IMR-90 (cell line): ENCODE data around the gene PAEP. TPM values are rescaled to one million over a fixed set of nuclear protein-coding genes. Genes with fewer than 3 reads are reported as not detected.

ENCODE experiments used
- ATAC-seq: fragments of 200-7000 bp; cut with Tn5 transposase; 2 replicates; pipeline ENCODE4 v1.9.1; 2020; ENCODE audit warnings: low read depth, mild to moderate bottlenecking, moderate library complexity
- BruUV-seq: library from RNA; stranded (reverse); fragments of 400-500 nt; replicated peaks from 2 replicates; lab custom pipeline; 2021; lab: Mats Ljungman, UMichigan
- CTCF ChIA-PET: fragments of 300-600 bp; formaldehyde crosslinking; extraction: SDS; loops from one replicate; lab custom pipeline; 2021; ENCODE audit warnings: antibody characterized with exemption; lab: Yijun Ruan, JAX
- POLR2A ChIA-PET: fragments of 300-600 bp; sonication (Branson Sonifier 250); formaldehyde crosslinking; loops from one replicate; lab custom pipeline; 2022; ENCODE audit warnings: antibody characterized with exemption; ENCODE audit not compliant: unreplicated experiment; lab: Charles Lee
- DNase-seq: peaks from one replicate; pipeline ENCODE4 v3.0.0; 2013
- H2AFZ ChIP-seq: replicated peaks from 2 replicates; pipeline ENCODE3; 2013; ENCODE audit warnings: low read length, mild to moderate bottlenecking; ENCODE audit not compliant: poor library complexity
- H2AK5ac ChIP-seq: 2 replicates; pipeline ENCODE4 v1.6.1; 2013; ENCODE audit warnings: low read depth, low read length, inconsistent platforms
- H2AK9ac ChIP-seq: replicated peaks from 2 replicates; pipeline ENCODE3; 2013; ENCODE audit warnings: mild to moderate bottlenecking, low read depth, low read length, moderate library complexity; ENCODE audit not compliant: poor library complexity
- H2BK120ac ChIP-seq: 2 replicates; pipeline ENCODE4 v1.6.1; 2013; ENCODE audit warnings: low read depth, low read length, inconsistent platforms
- H2BK15ac ChIP-seq: 3 replicates; pipeline ENCODE4 v1.6.1; 2013; ENCODE audit warnings: low read depth, low read length, inconsistent platforms
- H2BK20ac ChIP-seq: 2 replicates; pipeline ENCODE4 v1.6.1; 2013; ENCODE audit warnings: low read depth, mild to moderate bottlenecking, inconsistent platforms, low read length, moderate library complexity
- H2BK5ac ChIP-seq: 2 replicates; pipeline ENCODE4 v1.6.1; 2013; ENCODE audit warnings: mild to moderate bottlenecking, low read depth, low read length, inconsistent platforms; ENCODE audit not compliant: poor library complexity, severe bottlenecking
- H3K14ac ChIP-seq: replicated peaks from 2 replicates; pipeline ENCODE4 v1.6.1; 2013; ENCODE audit warnings: low read depth, low read length, inconsistent platforms
- H3K18ac ChIP-seq: 2 replicates; pipeline ENCODE4 v1.6.1; 2013; ENCODE audit warnings: low read depth, low read length, control low read depth
- H3K23ac ChIP-seq: 2 replicates; pipeline ENCODE4 v1.6.1; 2013; ENCODE audit warnings: low read depth, low read length, inconsistent platforms
- H3K27ac ChIP-seq: 2 replicates; pipeline ENCODE4 v1.5.1; 2013; ENCODE audit warnings: mild to moderate bottlenecking, control low read depth, low read length; ENCODE audit not compliant: insufficient read depth
- H3K27me3 ChIP-seq: 2 replicates; pipeline ENCODE4 v1.6.1; 2013; ENCODE audit warnings: low read length; ENCODE audit not compliant: control insufficient read depth, insufficient read depth
- H3K36me3 ChIP-seq: 2 replicates; pipeline ENCODE4 v1.6.1; 2013; ENCODE audit warnings: low read length, mixed read lengths; ENCODE audit not compliant: control insufficient read depth, insufficient read depth
- H3K4ac ChIP-seq: 2 replicates; pipeline ENCODE4 v1.6.1; 2013; ENCODE audit warnings: low read depth, low read length, inconsistent platforms
- H3K4me1 ChIP-seq: 2 replicates; pipeline ENCODE4 v1.6.1; 2013; ENCODE audit warnings: low read length, mixed read lengths; ENCODE audit not compliant: control insufficient read depth, insufficient read depth
- H3K4me2 ChIP-seq: 2 replicates; pipeline ENCODE4 v1.6.1; 2013; ENCODE audit warnings: low read depth, mild to moderate bottlenecking, control low read depth, low read length, moderate library complexity
- H3K4me3 ChIP-seq: 2 replicates; pipeline ENCODE4 v1.5.1; 2013; ENCODE audit warnings: low read depth, mild to moderate bottlenecking, control low read depth, low read length, moderate library complexity; ENCODE audit not compliant: insufficient read depth
- H3K56ac ChIP-seq: 2 replicates; pipeline ENCODE4 v1.6.1; 2013; ENCODE audit warnings: low read length, inconsistent platforms; ENCODE audit not compliant: insufficient read depth; ENCODE audit errors: extremely low read depth
- H3K79me1 ChIP-seq, 2 experiments: 2 replicates each; pipeline ENCODE4 v1.6.1; 2013; ENCODE audit warnings: low read length in 2 of 2, inconsistent platforms in 1 of 2, low read depth in 1 of 2
- H3K9ac ChIP-seq: 2 replicates; pipeline ENCODE4 v1.6.1; 2013; ENCODE audit warnings: low read depth, low read length, control low read depth
- H3K9me1 ChIP-seq: 2 replicates; pipeline ENCODE4 v1.6.1; 2013; ENCODE audit warnings: low read length, inconsistent platforms; ENCODE audit not compliant: insufficient read depth
- H3K9me3 ChIP-seq: 2 replicates; pipeline ENCODE4 v1.6.1; 2013; ENCODE audit warnings: low read length; ENCODE audit not compliant: control insufficient read depth, insufficient read depth
- H4K20me1 ChIP-seq: 2 replicates; pipeline ENCODE4 v1.6.1; 2013; ENCODE audit warnings: low read length, inconsistent platforms; ENCODE audit not compliant: insufficient read depth
- H4K5ac ChIP-seq: 2 replicates; pipeline ENCODE4 v1.6.1; 2013; ENCODE audit warnings: mild to moderate bottlenecking, low read depth, low read length, control low read depth
- H4K8ac ChIP-seq, 2 experiments: 2 replicates each; pipeline ENCODE4 v1.6.1; 2013; ENCODE audit warnings: low read depth in 2 of 2, low read length in 2 of 2, control low read depth in 1 of 2, inconsistent platforms in 1 of 2
- H4K91ac ChIP-seq: 2 replicates; pipeline ENCODE4 v1.6.1; 2013; ENCODE audit warnings: low read depth, low read length, inconsistent platforms; ENCODE audit not compliant: insufficient read depth
- BHLHE40 ChIP-seq: fragments of 150-350 bp; IDR thresholded peaks from 2 replicates; pipeline ENCODE4 v1.6.1; 2016; ENCODE audit warnings: mild to moderate bottlenecking, low read depth, low read length
- CHD1 ChIP-seq: IDR thresholded peaks from 2 replicates; pipeline ENCODE4 v1.6.1; 2012; ENCODE audit warnings: low read depth, low read length, improper control_type of control experiment
- MAFK ChIP-seq: IDR thresholded peaks from 2 replicates; pipeline ENCODE4 v1.6.1; 2012; ENCODE audit warnings: low read depth, low read length, improper control_type of control experiment
- MAZ ChIP-seq: IDR thresholded peaks from 2 replicates; pipeline ENCODE4 v1.6.1; 2012; ENCODE audit warnings: low read depth, mild to moderate bottlenecking, low read length, improper control_type of control experiment, moderate library complexity, borderline replicate concordance
- MXI1 ChIP-seq: IDR thresholded peaks from 2 replicates; pipeline ENCODE4 v1.6.1; 2012; ENCODE audit warnings: low read depth, mild to moderate bottlenecking, low read length, moderate library complexity, borderline replicate concordance
- NFE2L2 ChIP-seq: fragments of 150-350 bp; IDR thresholded peaks from 2 replicates; pipeline ENCODE4 v1.6.1; 2016; ENCODE audit warnings: low read depth, mild to moderate bottlenecking, low read length
- POLR2A ChIP-seq: IDR thresholded peaks from 2 replicates; pipeline ENCODE4 v1.6.1; 2012; ENCODE audit warnings: mild to moderate bottlenecking, low read depth, low read length
- RAD21 ChIP-seq: IDR thresholded peaks from 2 replicates; pipeline ENCODE4 v1.6.1; 2012; ENCODE audit warnings: low read length, improper control_type of control experiment
- WGBS, 2 experiments: methylation state at CpG; one replicate each; pipeline versions ENCODE4 v1.1.5 to v1.1.7; 2013; ENCODE audit warnings: missing lambda C conversion rate in 2 of 2; ENCODE audit not compliant: insufficient read length in 1 of 2; ENCODE audit errors: extremely low coverage in 2 of 2; 5-methylcytosine and 5-hydroxymethylcytosine counted together
- dilution Hi-C: fragments of 300-500 bp; cut with HindIII; formaldehyde crosslinking; loops from one replicate; pipeline ENCODE4 v1.14.3; 2018; ENCODE audit warnings: low sequenced_read_pairs; ENCODE audit not compliant: unreplicated experiment
- in situ Hi-C: fragments of 300-500 bp; cut with MboI; formaldehyde crosslinking; loops from 3 replicates; pipeline ENCODE4 v1.14.3; 2019; ENCODE audit warnings: low sequenced_read_pairs, inconsistent platforms, mixed read lengths
- intact Hi-C: fragments of 100-400 bp; cut with micrococcal nuclease; formaldehyde crosslinking; loops from 2 replicates; pipeline ENCODE4 v1.10.0; 2022
- polyA plus RNA-seq, 3 experiments: library from polyadenylated mRNA; depleted of rRNA; stranded (reverse); fragments of >200 nt; gene quantifications; 2 replicates each; pipeline ENCODE4 v1.2.3, GENCODE V29; 2012; ENCODE audit warnings: low replicate concordance in 1 of 3
- total RNA-seq: library from RNA; depleted of rRNA; stranded (reverse); fragments of >200 nt; gene quantifications from 2 replicates; pipeline ENCODE4 v1.2.3, GENCODE V29; 2012
- TF ChIP-seq, protein P1 (sequence below): conservative IDR thresholded peaks from 2 replicates; pipeline ENCODE4 v1.5.1; 2012; ENCODE audit warnings: mild to moderate bottlenecking, low read depth, low read length, improper control_type of control experiment
- TF ChIP-seq, protein P2 (sequence below): fragments of 150-350 bp; IDR thresholded peaks from 2 replicates; pipeline ENCODE4 v1.6.1; 2016; ENCODE audit warnings: low read depth, mild to moderate bottlenecking, low read length, moderate library complexity, borderline replicate concordance

The PAEP gene
- total and polyA plus RNA-seq, 2 of the 4 experiments (the other 2 are of a cell fraction): not detected

DNA sequence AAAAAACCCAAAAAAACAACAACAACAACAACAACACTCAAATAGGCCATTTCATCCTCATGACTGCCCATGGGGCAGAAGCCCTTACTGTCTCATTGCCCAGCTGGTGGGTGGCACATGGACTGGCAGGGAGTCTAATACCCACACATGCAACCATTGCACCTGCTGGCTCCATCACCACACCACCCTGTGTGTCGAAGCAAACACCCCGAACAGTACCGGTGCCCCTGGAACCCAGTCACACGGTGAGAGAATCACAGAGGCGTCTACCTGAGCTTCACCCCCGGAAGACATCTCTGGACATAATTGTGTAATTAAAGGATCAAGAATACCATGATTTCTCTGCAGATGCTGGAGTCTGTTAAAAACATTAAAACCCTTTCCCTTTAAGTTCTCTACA is 6.5 kb downstream of the PAEP start:
- H3K14ac ChIP-seq: no peak overlapping the region
- no peak overlapping the region for H2BK5ac ChIP-seq
- H4K20me1 ChIP-seq: no peaks in the 10 kb centered on the region
- H3K4me1 ChIP-seq: no peaks in the 10 kb centered on the region
- no peak overlapping the region for H3K4me3 ChIP-seq
- H3K79me1 ChIP-seq: no peaks in the 10 kb centered on the region
- CTCF ChIA-PET: no interaction called here
- peaks cover 6% of the 10 kb centered on the region; the same call in 1 of the 2 replicates for H3K9me3 ChIP-seq
- intact Hi-C loops: no loop called here
- no peak overlapping the region for H3K4ac ChIP-seq
- no peak overlapping the region for H2BK20ac ChIP-seq
- H2AFZ ChIP-seq: no peak overlapping the region
- H3K23ac ChIP-seq: no peak overlapping the region
- H3K27me3 ChIP-seq: no peaks in the 10 kb centered on the region
- no peak overlapping the region for H3K9ac ChIP-seq
- no peak overlapping the region for H2AK9ac ChIP-seq
- in situ Hi-C loops: no loop called here
- POLR2A ChIA-PET: no interaction called here
- H3K18ac ChIP-seq: no peak overlapping the region
- dilution Hi-C loops: no loop called here
- no peaks in the 10 kb centered on the region for H3K9me1 ChIP-seq
- H3K56ac ChIP-seq: no peak overlapping the region
- no peak overlapping the region for H4K5ac ChIP-seq
- no TSS peak for BruUV-seq
- no peak overlapping the region for H3K27ac ChIP-seq
- ATAC-seq: no peak
- no peak overlapping the region for H4K91ac ChIP-seq
- H2BK15ac ChIP-seq: no peak overlapping the region
- WGBS, 2 experiments: 80% methylated on average over 1 of the region's 6 CpGs; no CpG with 5 or more reads in 1 of the 2 experiments
- no peak overlapping the region for H2BK120ac ChIP-seq
- H2AK5ac ChIP-seq: no peak overlapping the region
- H3K36me3 ChIP-seq: no peaks in the 10 kb centered on the region
- no peak for DNase-seq
- no peak overlapping the region for H3K4me2 ChIP-seq
- TF ChIP-seq MAFK (no peak), RAD21 (no peak), NFE2L2 (no peak), POLR2A (no peak), MXI1 (no peak), CHD1 (no peak), MAZ (no peak), BHLHE40 (no peak)
- TF ChIP-seq, protein P1, sequence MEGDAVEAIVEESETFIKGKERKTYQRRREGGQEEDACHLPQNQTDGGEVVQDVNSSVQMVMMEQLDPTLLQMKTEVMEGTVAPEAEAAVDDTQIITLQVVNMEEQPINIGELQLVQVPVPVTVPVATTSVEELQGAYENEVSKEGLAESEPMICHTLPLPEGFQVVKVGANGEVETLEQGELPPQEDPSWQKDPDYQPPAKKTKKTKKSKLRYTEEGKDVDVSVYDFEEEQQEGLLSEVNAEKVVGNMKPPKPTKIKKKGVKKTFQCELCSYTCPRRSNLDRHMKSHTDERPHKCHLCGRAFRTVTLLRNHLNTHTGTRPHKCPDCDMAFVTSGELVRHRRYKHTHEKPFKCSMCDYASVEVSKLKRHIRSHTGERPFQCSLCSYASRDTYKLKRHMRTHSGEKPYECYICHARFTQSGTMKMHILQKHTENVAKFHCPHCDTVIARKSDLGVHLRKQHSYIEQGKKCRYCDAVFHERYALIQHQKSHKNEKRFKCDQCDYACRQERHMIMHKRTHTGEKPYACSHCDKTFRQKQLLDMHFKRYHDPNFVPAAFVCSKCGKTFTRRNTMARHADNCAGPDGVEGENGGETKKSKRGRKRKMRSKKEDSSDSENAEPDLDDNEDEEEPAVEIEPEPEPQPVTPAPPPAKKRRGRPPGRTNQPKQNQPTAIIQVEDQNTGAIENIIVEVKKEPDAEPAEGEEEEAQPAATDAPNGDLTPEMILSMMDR: no peak
- TF ChIP-seq, protein P2, sequence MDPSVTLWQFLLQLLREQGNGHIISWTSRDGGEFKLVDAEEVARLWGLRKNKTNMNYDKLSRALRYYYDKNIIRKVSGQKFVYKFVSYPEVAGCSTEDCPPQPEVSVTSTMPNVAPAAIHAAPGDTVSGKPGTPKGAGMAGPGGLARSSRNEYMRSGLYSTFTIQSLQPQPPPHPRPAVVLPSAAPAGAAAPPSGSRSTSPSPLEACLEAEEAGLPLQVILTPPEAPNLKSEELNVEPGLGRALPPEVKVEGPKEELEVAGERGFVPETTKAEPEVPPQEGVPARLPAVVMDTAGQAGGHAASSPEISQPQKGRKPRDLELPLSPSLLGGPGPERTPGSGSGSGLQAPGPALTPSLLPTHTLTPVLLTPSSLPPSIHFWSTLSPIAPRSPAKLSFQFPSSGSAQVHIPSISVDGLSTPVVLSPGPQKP: no peak
- no peak overlapping the region for H4K8ac ChIP-seq
